ENCODE measurements around the gene SLC10A4. TPM values are rescaled to one million over a fixed set of nuclear protein-coding genes. Genes with fewer than 3 reads are reported as not detected.

Gene SLC10A4
- total and polyA plus RNA-seq, 12 donors = 0.10 to 0.61 (median 0.22) TPM; not detected in 1

DNA sequence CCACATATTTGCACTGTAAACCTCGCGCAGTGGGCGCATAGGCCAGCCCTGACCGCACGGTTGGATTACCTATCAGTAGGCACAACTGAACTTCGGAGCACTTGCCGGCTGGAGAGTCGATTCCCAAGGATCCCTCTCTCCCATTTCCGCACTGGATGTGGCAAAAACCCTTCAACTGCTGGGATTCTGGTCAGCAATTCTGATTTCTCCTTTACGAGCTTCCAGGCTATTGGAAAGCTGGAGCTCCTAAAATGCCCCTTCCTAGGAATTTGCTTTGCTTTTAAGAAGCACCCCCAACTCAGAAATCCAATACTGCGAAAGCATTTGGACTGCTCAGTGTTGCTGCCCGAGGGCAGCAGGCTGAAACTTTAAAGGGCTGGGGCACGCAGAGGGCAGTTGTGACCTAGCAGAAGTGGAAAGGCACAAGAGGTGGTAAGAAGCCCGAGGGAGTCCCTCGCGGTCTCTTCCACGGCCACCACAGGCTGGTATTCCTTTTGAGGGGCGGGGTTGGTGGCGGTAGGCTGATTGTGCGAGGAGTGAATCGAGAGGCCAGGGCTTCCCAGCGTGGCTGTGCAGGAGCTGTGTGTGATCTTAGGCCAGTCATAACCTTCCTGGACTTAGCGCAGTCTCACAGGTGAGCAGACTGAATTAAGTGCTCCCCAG lies 8.5 kb downstream of the SLC10A4 start:
- intact Hi-C loops (cut with DNase I) = no loop called here
- Histone ChIP-seq H3K36me3 (peaks cover 0 to 7% (median 0%) of the 10 kb centered on the region in 9 donors), H3K9me3 (no peaks in the 10 kb centered on the region), H3K27ac (no peak overlapping the region), H3K4me1 (peaks cover 0 to 12% (median 8%) of the 10 kb centered on the region in 9 donors), H3K27me3 (peaks cover 8 to 57% (median 51%) of the 10 kb centered on the region in 7 donors), H3K4me3 (no peak overlapping the region)
- peak in 1 of 8 donors; percentile 19 for ATAC-seq
- TF ChIP-seq, protein P1, sequence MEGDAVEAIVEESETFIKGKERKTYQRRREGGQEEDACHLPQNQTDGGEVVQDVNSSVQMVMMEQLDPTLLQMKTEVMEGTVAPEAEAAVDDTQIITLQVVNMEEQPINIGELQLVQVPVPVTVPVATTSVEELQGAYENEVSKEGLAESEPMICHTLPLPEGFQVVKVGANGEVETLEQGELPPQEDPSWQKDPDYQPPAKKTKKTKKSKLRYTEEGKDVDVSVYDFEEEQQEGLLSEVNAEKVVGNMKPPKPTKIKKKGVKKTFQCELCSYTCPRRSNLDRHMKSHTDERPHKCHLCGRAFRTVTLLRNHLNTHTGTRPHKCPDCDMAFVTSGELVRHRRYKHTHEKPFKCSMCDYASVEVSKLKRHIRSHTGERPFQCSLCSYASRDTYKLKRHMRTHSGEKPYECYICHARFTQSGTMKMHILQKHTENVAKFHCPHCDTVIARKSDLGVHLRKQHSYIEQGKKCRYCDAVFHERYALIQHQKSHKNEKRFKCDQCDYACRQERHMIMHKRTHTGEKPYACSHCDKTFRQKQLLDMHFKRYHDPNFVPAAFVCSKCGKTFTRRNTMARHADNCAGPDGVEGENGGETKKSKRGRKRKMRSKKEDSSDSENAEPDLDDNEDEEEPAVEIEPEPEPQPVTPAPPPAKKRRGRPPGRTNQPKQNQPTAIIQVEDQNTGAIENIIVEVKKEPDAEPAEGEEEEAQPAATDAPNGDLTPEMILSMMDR (IDR thresholded peaks at IDR 0.05) = no peak
- 64 to 66% methylated on average over 23 of the region's 23 CpGs for WGBS, 2 donors
- DNase-seq = no peak

GRCh38 chr4:48493452-48494100 lies 10.4 kb downstream of the SLC10A4 start:
- TF ChIP-seq, protein P1 (IDR thresholded peaks at IDR 0.05) = no peak
- intact Hi-C loops (cut with DNase I) = no loop called here

DNA sequence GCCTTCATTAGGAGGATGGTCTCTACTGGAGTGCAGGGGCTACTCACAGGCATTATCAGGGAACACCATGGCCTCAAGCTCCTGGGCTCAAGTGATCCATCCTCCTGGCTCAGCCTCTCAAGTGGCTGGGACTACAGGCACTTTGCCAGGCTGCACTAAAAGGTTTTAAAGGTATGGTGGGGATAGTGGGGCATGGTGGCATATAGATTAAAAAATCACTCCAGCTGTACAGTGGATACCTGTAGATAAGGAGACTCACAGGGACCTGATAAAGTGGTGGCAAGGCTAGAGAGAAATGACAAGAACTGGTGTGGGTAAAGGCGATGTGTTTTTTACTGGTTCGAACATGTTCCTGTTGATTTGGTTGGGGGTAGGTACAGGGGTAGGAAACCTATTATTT lies 12.8 kb downstream of the SLC10A4 start:
- H3K4me1 ChIP-seq = peaks cover 0 to 3% (median 0%) of the 10 kb centered on the region in 9 donors
- H3K36me3 ChIP-seq = peaks cover 0 to 50% (median 27%) of the 10 kb centered on the region in 9 donors
- intact Hi-C loops (cut with DNase I) = no loop called here
- H3K4me3 ChIP-seq = no peak overlapping the region
- peaks cover under 1 to 14% (median 11%) of the 10 kb centered on the region in 7 donors for H3K27me3 ChIP-seq
- TF ChIP-seq, protein P1 (IDR thresholded peaks at IDR 0.05) = no peak
- H3K27ac ChIP-seq = no peak overlapping the region
- H3K9me3 ChIP-seq = no peaks in the 10 kb centered on the region
- ATAC-seq = no peak
- WGBS, 2 donors = 98% methylated on average over 2 of the region's 2 CpGs
- DNase-seq = no peak

More at GRCh38 chr4:48493452-48494100, 10.4 kb downstream of the SLC10A4 start:
- peaks cover 0 to 27% (median 7%) of the 10 kb centered on the region in 9 donors for H3K36me3 ChIP-seq
- no peaks in the 10 kb centered on the region for H3K9me3 ChIP-seq
- H3K27me3 ChIP-seq = peaks cover 8 to 38% (median 35%) of the 10 kb centered on the region in 7 donors
- no peak overlapping the region for H3K27ac ChIP-seq
- peaks cover 0 to 12% (median 8%) of the 10 kb centered on the region in 9 donors for H3K4me1 ChIP-seq
- H3K4me3 ChIP-seq = no peak overlapping the region
- ATAC-seq = no peak
- WGBS, 2 donors = 82% methylated on average over 4 of the region's 4 CpGs
- no peak for DNase-seq

DNA sequence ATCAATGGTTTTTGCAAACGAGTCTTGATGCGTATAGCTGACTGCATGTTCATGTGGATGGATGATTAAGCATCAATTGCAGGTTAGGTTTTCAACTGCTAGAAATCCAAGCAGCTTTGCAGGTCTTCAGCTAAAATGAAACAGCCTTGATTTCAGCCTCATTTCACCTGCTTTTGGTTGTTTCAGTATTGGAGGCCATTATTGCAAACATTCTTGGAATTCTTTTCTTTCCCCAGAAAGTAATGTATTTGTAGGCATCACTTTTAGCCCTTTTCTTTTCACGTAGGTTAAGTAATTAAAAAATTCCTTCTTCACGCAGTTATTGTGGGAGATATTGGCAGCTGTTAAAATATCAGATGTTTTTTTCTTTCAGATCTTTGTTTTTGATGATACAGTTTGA lies 15.8 kb downstream of the SLC10A4 start:
- TF ChIP-seq, protein P1 (IDR thresholded peaks at IDR 0.05) = no peak
- 95 to 96% methylated on average over 4 of the region's 4 CpGs for WGBS, 2 donors
- peaks cover 0 to 80% (median 34%) of the 10 kb centered on the region in 9 donors for H3K36me3 ChIP-seq
- no peak overlapping the region for H3K4me3 ChIP-seq
- no peak overlapping the region for H3K27ac ChIP-seq
- DNase-seq (no peak), ATAC-seq (no peak)
- H3K9me3 ChIP-seq = no peaks in the 10 kb centered on the region
- no peaks in the 10 kb centered on the region for H3K27me3 ChIP-seq
- H3K4me1 ChIP-seq = no peaks in the 10 kb centered on the region
- intact Hi-C loops (cut with DNase I) = no loop called here

All from heart right ventricle (tissue), 16 donors.